Activated CD4-positive, alpha-beta memory T cell treated with anti-CD3 and anti-CD28 coated beads, Interleukin-2, amount 10 ng/mL, durations not matched to agents 7 days and 5 days (primary cell): ENCODE results near the gene RASGEF1C. TPM values are rescaled to one million over a fixed set of nuclear protein-coding genes. Genes with fewer than 3 reads are reported as not detected.
"Not testable (repeated sequence)": the region's sequence is repeated elsewhere in the genome, so short reads cannot be mapped to it uniquely, and the experiment has no call there.

ENCODE experiments used
- CTCF ChIA-PET: fragments of 350-600 bp; sonication (Branson Sonifier 250); formaldehyde crosslinking; loops from one replicate; lab custom pipeline; 2021; ENCODE audit warnings: antibody characterized with exemption, inconsistent platforms; lab: Charles Lee
- POLR2A ChIA-PET: fragments of 350-600 bp; sonication (Branson Sonifier 250); formaldehyde crosslinking; loops from one replicate; lab custom pipeline; 2021; ENCODE audit warnings: antibody characterized with exemption; lab: Charles Lee
- DNase-seq: peaks from one replicate; pipeline ENCODE4 v3.0.0-alpha.2; 2020
- H3K27ac Mint-ChIP-seq: one replicate; pipeline ENCODE4 v1.8.0; 2021; ENCODE audit warnings: mild to moderate bottlenecking, mixed read lengths
- H3K27me3 Mint-ChIP-seq: one replicate; pipeline ENCODE4 v1.8.0; 2021; ENCODE audit warnings: mixed read lengths
- H3K36me3 Mint-ChIP-seq: one replicate; pipeline ENCODE4 v1.8.0; 2021; ENCODE audit warnings: low read depth, mixed read lengths
- H3K4me1 Mint-ChIP-seq: one replicate; pipeline ENCODE4 v1.8.0; 2021; ENCODE audit warnings: mixed read lengths
- H3K4me3 Mint-ChIP-seq: one replicate; pipeline ENCODE4 v1.8.0; 2021; ENCODE audit warnings: mild to moderate bottlenecking, mixed read lengths
- H3K9me3 Mint-ChIP-seq: one replicate; pipeline ENCODE4 v1.8.0; 2021; ENCODE audit warnings: mixed read lengths
- total RNA-seq, 2 experiments: library from RNA; stranded (reverse); gene quantifications; one replicate each; pipeline ENCODE4 v1.2.3, GENCODE V29; 2021

RASGEF1C gene
- total RNA-seq, 2 experiments from 2014 or later: not detected

- Mint-ChIP-seq H3K9me3 (peaks cover 37% of the 10 kb centered on the region), H3K27ac (no peak overlapping the region), H3K4me1 (no peaks in the 10 kb centered on the region), H3K36me3 (no peaks in the 10 kb centered on the region), H3K4me3 (no peak overlapping the region), H3K27me3 (no peaks in the 10 kb centered on the region)
- CTCF ChIA-PET: interaction anchor here (1.7 kb wide), 1 partner anchor 9 kb away, joined by 4 read pairs; the partner anchor contains the start of gene RASGEF1C
- POLR2A ChIA-PET: interaction anchor here (0.7 kb wide), 1 partner anchor 528 kb away, joined by 3 read pairs; no protein-coding TSS in a partner anchor
- no peak for DNase-seq
Observed at GRCh38 chr5:180217797-180218196, 8.8 kb upstream of the RASGEF1C start.

DNA sequence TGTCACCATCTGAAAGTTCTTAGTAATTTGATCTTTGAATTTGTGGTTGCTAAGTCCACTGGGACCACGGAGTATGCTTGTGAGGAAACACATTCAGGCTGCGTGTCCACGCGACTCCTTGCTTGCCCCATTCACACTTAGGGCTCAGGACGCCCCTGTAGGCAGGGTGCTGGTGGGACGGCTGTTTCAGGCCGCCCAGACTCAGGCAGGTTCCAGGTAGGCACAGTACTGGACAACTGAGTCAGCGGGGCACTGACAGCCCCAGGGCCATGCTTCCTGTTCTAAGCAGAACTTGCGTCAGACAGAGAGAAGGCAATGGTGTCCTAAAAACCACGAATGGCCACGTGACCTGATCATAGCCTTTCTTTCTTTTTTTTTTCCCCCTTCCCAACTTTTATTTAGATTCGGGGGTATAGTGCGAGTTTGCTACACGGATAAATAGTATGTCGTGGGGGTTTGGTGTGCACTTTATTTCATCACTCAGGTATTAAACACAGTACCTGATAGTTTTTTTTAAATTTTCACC is 7.7 kb upstream of the RASGEF1C start:
- POLR2A ChIA-PET: no interaction called here
- Mint-ChIP-seq H3K4me1 (no peaks in the 10 kb centered on the region), H3K4me3 (no peak overlapping the region), H3K27ac (no peak overlapping the region), H3K36me3 (no peaks in the 10 kb centered on the region), H3K9me3 (peaks cover 28% of the 10 kb centered on the region), H3K27me3 (no peaks in the 10 kb centered on the region)
- CTCF ChIA-PET: no interaction called here
- DNase-seq: no peak

DNA sequence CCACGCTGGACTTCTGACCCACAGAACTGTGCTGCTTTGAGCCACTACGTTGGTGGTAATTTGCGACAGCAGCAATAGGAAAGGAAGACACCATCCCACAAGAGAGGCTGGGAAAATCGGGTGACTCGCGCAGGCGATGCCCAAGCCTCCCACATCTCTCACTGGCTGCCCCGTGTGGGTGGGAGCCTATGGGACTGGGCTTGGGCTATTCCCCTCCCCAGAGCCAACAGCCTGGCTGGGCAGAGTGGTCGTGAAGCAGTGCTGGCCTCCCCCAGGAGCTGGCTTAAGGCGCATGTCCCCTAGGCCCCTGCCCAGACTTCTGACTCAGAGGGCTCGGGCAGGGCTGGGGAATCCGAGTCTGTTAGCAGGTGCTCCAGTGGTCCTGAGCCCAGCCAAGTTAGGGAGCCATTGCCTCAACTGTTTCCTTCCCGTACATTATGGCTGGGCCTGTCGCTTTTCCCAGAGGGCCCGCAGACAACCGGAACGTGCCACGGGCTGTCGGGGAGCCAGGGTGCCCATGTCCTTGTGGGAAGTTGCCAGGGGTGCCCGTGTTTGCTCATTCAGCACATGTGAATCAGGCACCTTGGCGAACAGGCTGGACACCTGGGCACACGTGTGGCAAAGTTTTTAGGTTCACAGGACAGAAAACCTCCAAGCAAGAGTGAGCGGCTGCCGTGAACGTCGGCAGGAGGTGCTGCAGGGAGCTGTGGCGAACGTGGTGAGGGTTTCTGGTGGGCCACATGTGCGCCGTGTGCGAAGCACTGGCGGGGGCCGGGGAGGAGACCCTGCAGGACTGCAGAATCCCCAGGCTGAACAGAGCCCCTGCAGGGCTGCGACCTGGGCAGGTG is 7.0 kb upstream of the RASGEF1C start:
- no peak overlapping the region for H3K4me3 Mint-ChIP-seq
- H3K36me3 Mint-ChIP-seq: no peaks in the 10 kb centered on the region
- H3K27me3 Mint-ChIP-seq: no peaks in the 10 kb centered on the region
- no peak overlapping the region for H3K27ac Mint-ChIP-seq
- DNase-seq: no peak
- no peaks in the 10 kb centered on the region for H3K4me1 Mint-ChIP-seq
- CTCF ChIA-PET: no interaction called here
- peaks cover 27% of the 10 kb centered on the region for H3K9me3 Mint-ChIP-seq
- POLR2A ChIA-PET: no interaction called here

- H3K4me1 Mint-ChIP-seq: no peaks in the 10 kb centered on the region
- ChIA-PET CTCF (no interaction called here), POLR2A (no interaction called here)
- no peaks in the 10 kb centered on the region for H3K27me3 Mint-ChIP-seq
- H3K27ac Mint-ChIP-seq: no peak overlapping the region
- H3K4me3 Mint-ChIP-seq: no peak overlapping the region
- DNase-seq: no peak
- H3K9me3 Mint-ChIP-seq: peaks cover 23% of the 10 kb centered on the region
- no peaks in the 10 kb centered on the region for H3K36me3 Mint-ChIP-seq
Observed at GRCh38 chr5:180214870-180215770, 6.1 kb upstream of the RASGEF1C start.

- Mint-ChIP-seq H3K27ac (no peak overlapping the region), H3K4me3 (no peak overlapping the region), H3K4me1 (no peaks in the 10 kb centered on the region), H3K36me3 (no peaks in the 10 kb centered on the region), H3K9me3 (peaks cover 13% of the 10 kb centered on the region), H3K27me3 (peaks cover 3% of the 10 kb centered on the region)
- no peak for DNase-seq
- ChIA-PET CTCF (no interaction called here), POLR2A (no interaction called here)
Observed at GRCh38 chr5:180213657-180214207, 4.7 kb upstream of the RASGEF1C start.

DNA sequence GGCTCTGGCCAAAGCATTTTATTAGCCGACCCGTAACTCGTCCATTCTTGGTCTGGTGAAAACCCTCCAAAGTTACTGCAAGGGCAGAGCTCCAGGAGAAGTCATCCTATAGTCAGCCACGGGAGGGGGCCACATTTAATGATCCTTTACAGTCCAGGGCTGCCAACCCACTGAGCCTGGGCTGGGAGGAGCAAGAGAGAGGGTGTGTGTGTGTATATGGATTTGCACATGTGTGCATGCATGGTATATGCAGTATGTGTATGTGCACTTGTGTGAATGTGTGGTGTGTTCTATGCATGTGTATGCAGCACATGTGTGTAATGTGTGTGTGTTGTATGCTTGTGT is 4.2 kb upstream of the RASGEF1C start:
- Mint-ChIP-seq H3K9me3 (peaks cover 13% of the 10 kb centered on the region), H3K4me1 (peaks cover 3% of the 10 kb centered on the region), H3K27ac (no peak overlapping the region), H3K4me3 (no peak overlapping the region), H3K27me3 (peaks cover 6% of the 10 kb centered on the region), H3K36me3 (peaks cover under 1% of the 10 kb centered on the region)
- ChIA-PET CTCF (no interaction called here), POLR2A (no interaction called here)
- no peak for DNase-seq

DNA sequence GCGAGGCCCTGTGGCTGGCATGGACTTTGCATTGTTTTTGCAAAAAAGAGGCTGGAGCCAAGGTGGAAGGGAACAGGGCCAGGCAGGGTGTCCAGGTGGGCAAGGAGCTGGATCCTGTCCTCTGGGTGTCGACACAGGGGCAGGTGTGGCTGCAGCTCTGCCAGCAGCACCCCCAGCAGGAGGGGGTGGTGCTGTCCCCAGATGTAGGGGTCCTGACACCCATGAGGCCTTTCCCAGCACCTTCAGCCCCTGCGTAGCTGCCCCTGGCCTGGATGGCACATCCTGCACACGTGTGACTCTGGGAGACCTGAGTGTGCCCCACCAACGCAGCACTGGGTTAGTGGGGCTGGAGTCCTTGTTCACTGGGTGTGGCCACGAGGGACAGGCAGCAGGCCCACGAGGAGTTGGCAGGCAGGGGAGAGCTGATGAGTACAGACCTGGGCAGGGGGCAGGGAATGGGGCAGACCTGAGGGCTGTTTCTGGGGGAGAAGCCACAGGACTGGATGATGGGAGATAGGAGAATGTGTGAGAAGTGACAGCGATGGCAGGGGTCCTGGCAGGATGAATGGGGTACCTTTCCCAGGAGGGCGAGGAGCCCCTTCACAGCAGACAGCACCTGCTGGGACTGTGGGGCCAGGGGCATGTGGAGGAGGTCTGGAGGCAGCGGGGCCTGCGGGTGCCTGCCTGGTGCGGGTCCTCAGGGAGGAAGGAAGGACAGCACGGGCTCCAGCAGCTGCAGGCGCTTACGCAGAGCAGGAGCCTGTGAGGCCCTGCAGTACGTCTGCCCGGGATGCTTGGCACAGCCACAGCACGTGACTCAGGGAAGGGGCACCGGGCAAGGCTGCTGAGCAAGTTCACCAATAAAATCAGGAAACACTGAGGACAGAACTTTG is 3.6 kb upstream of the RASGEF1C start:
- ChIA-PET CTCF (no interaction called here), POLR2A (no interaction called here)
- H3K4me3 Mint-ChIP-seq: no peak overlapping the region
- H3K27me3 Mint-ChIP-seq: peaks cover 12% of the 10 kb centered on the region
- H3K36me3 Mint-ChIP-seq: peaks cover 3% of the 10 kb centered on the region
- no peak for DNase-seq
- peaks cover 10% of the 10 kb centered on the region for H3K9me3 Mint-ChIP-seq
- no peak overlapping the region for H3K27ac Mint-ChIP-seq
- H3K4me1 Mint-ChIP-seq: peaks cover 9% of the 10 kb centered on the region

DNA sequence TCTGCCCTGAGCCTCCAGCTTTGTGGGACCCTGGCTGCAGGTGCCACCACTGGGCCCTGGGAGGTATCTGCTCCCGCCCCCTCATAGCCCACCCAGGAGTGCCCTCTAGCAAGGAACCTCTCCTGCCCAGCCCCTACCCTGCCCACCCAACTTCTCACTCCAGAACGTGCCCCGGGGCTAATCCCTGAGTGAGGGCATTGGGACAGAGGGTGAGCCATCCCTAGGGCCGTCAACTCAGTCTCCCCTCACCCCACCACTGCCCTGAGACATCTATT is 2.7 kb upstream of the RASGEF1C start:
- H3K36me3 Mint-ChIP-seq: peaks cover 3% of the 10 kb centered on the region
- no peak overlapping the region for H3K4me3 Mint-ChIP-seq
- H3K4me1 Mint-ChIP-seq: peaks cover 14% of the 10 kb centered on the region
- peaks cover 17% of the 10 kb centered on the region for H3K27me3 Mint-ChIP-seq
- H3K27ac Mint-ChIP-seq: no peak overlapping the region
- DNase-seq: no peak
- ChIA-PET CTCF (no interaction called here), POLR2A (no interaction called here)
- H3K9me3 Mint-ChIP-seq: peaks cover 10% of the 10 kb centered on the region

- Mint-ChIP-seq H3K27ac (no peak overlapping the region), H3K4me1 (peaks cover 15% of the 10 kb centered on the region), H3K9me3 (peaks cover 10% of the 10 kb centered on the region), H3K27me3 (peaks cover 20% of the 10 kb centered on the region), H3K4me3 (no peak overlapping the region), H3K36me3 (peaks cover 3% of the 10 kb centered on the region)
- DNase-seq: no peak
- ChIA-PET POLR2A (no interaction called here), CTCF (no interaction called here)
Observed at GRCh38 chr5:180210961-180211760, 2.1 kb upstream of the RASGEF1C start.

DNA sequence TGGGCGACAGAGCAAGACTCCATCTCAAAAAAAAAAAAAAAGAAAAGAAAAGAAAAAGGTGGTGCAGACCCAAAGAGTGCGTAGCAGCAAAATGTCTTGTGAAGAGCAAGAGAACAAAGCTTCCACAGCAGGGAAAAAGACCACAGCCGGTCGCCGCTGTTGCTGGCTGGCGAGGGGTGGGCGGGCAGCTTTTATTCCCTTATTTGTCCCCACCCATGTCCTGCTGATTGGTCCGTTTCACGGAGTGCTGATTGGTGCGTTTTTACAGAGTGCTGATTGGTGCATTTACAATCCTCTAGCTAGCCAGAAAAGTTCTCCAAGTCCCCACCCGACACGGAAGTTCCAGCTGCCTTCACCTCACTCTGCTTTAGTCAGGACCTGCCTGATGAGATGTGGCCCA is 1.1 kb upstream of the RASGEF1C start:
- POLR2A ChIA-PET, H3K9me3 Mint-ChIP-seq: not testable (repeated sequence)

DNA sequence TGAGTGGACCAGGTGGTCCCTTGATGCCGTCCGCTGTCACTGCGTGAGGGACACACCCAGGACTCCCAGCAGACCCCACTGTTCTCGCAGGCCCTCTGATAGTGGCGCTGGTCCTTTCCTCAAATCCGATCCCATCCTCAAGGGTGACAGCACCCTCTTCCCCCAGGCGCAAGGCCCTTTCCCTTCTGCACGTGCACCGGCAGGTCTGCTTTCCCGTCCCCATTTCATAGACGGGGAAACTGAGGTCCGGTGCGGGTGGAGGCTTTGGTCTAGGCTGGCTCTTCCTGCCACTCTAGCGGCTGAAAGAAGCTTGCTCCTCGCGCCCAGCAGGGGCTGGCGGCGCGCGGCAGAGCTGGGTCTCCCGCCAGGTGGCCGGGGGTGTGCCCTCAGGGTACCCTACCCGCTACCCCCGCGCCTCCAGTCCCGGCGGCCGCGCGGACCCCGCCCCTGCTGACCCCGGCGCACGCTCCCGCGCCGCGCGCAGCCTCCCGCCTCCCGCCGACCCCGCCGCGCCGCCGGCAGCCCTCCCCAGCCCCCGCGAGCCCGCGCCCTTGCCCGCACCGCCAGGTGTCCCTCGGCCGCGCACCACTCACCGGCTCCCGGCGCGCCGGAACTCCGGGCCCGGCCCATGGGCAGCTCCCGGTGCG is 453 bp downstream of the RASGEF1C start:
- Mint-ChIP-seq H3K9me3 (no peaks in the 10 kb centered on the region), H3K36me3 (peaks cover 3% of the 10 kb centered on the region), H3K27ac (no peak overlapping the region), H3K27me3 (peaks cover 22% of the 10 kb centered on the region), H3K4me3 (peak overlapping the region; percentile 13), H3K4me1 (peaks cover 15% of the 10 kb centered on the region)
- ChIA-PET POLR2A (no interaction called here), CTCF (interaction anchor here (0.7 to 2.3 kb wide), 6 partner anchors 10 to 204 kb away, joined by 3 to 9 read pairs (median 4); no protein-coding TSS in a partner anchor)
- no peak for DNase-seq

More for the DNA sequence above, 1.1 kb upstream of the RASGEF1C start:
- Mint-ChIP-seq H3K4me1 (peaks cover 15% of the 10 kb centered on the region), H3K27me3 (peaks cover 22% of the 10 kb centered on the region)
- CTCF ChIA-PET: interaction anchor here (1.2 to 2.3 kb wide), 5 partner anchors 10 to 106 kb away, joined by 4 to 9 read pairs (median 6); no protein-coding TSS in a partner anchor
- not testable (repeated sequence) for H3K27ac Mint-ChIP-seq, H3K36me3 Mint-ChIP-seq, H3K4me3 Mint-ChIP-seq, DNase-seq
